HG03066 (cell line): ENCODE results near the gene DCP2.

Experiments
- ATAC-seq: cut with Tn5 transposase; IDR thresholded peaks from one replicate; pipeline ENCODE4 v1.9.1; 2021; ENCODE audit warnings: low read depth; ENCODE audit not compliant: unreplicated experiment

The DCP2 gene

DNA sequence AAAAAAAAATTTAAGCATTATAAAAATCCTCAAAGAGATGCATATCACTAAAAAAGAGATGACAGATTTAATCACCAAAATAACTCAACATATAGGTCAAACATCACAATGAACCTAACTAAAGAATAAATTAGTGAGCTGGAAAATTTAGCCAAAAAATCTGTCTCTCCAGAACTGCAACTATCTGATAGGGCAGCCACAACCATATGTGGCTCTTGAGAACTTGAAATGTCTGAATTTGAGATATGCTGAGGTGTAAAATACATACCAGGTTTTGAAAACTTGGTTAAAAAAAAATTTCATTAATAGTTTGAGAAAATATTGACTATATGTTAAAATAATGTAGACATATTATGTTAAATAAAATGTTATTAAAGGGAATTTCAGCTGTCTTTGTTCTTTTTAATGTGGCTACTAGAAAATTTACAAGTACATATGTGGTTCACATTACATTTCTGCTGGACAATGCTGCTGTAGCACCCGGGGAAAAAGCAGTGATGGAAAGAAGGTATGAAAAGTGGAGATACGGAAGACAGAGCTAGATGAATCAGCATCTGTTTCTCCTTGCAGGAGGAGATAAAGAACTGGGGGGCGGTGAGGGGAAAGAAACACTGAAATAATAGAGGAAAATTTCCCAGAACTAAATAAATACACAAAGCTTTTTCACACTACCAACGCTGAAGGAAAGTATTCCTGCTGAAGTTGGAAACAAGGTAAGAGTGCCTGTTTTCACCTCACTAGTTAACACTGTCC lies 66.1 kb downstream of the DCP2 start:
- ATAC-seq = no peak

GRCh38 chr5:113043491-113043931 lies 66.9 kb downstream of the DCP2 start:
- no peak for ATAC-seq

DNA sequence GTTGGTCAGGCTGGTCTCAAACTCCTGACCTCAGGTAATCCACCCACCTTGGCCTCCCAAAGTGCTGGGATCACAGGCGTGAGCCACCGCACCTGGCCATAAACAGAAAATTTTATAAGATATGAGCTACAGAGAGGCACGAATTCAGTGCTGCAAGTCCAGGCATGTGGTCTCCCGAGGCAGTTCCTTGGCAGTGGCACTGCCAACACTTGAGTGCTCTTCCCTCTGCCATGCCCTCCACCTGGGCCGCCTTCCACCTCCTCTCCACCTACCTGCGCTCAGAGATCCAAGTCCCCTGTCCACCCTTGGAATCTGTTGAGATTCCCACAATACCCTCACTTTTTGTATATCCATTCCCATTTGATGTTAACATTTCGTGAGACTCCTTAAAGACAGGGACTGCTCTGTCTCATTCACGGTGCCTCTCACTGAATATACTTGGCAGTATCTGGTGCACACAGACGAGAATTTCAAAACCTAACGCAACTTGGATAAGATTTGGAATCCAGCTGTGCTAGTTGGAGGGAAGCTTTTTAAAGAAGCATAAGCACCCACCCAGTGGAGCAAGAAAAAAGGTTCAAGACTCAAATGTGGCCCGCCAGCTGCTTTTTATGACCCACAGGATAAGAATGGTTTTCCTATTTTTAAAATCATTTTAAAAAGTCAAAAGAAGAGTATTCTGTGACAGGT lies 68.3 kb downstream of the DCP2 start:
- no peak for ATAC-seq

- ATAC-seq = no peak
Measured at GRCh38 chr5:113047234-113047633, 70.6 kb downstream of the DCP2 start.

GRCh38 chr5:113047733-113048652 lies 71.4 kb downstream of the DCP2 start:
- peak; percentile 81 for ATAC-seq

DNA sequence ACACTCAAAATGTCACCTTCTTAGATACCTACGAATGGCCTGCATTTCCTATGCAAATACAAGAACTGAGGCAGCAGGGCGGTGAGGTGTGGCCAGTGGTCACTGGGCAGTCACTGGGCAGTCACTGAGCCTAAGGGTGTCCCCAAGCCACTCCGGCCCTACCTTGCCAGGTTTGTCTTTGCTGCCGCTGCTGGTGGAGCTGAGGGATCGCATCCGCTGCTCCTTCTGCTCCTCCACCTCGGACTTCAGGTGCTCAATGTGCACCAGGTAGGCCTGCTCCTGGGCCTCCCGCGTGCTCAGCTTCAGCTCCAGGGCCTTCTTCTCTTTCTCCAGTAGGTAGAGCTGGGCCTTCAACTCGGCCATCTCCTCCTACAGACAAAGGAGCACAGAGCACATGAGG lies 72.3 kb downstream of the DCP2 start:
- no peak for ATAC-seq

DNA sequence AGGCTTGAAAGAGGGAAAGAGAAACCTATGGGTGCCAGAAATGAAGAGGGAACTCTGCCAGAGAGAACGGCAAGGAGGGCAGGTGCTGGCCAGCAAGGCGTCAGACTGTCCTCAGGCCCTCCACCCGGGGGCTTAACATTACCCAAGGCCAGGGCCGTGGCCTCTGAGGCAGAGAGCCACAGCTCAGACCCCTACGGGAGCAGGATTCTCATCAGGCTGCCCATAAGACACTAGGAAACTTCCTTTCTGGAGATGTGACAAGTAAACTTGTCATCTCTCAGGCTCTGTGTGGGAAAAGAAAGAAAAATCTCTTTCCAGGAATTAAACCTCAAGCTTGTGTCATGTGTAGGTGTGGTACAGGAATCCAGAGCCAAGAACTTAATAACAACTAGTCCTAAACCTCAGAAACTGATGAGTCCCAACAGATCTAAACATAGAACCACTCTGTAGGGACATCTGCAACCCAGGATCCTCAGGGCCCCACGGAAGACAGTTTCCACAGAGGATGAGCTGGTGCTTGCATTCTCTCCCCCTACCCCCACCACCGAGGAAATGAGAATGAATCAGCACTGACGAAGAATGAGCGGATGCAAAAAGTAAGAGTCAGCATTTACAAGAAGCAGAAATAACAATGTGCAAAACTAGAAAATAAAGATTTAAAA lies 74.3 kb downstream of the DCP2 start:
- ATAC-seq = no peak

GRCh38 chr5:113052041-113052795 lies 75.6 kb downstream of the DCP2 start:
- no peak for ATAC-seq

GRCh38 chr5:113053511-113053995 lies 77.0 kb downstream of the DCP2 start:
- ATAC-seq = no peak

DNA sequence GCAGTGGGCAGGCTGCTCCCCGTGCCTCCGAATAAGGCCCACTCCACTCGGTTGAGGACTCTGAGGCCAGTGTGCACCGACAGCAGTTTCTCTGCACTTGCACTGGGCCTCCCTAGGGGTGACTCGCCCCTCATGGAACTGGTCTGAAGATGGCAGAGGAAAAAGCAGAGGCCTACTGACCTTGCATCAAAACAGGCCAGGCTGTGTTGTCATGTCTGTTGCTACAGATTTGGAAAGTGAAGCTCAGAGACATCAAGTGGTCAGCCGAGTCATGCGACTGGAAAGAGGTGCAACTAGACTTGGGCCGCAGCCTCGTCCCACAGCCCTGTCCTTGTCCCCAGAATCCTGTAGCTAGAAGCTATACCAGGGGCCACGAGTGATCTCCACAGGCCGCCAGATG lies 78.3 kb downstream of the DCP2 start:
- ATAC-seq = no peak

DNA sequence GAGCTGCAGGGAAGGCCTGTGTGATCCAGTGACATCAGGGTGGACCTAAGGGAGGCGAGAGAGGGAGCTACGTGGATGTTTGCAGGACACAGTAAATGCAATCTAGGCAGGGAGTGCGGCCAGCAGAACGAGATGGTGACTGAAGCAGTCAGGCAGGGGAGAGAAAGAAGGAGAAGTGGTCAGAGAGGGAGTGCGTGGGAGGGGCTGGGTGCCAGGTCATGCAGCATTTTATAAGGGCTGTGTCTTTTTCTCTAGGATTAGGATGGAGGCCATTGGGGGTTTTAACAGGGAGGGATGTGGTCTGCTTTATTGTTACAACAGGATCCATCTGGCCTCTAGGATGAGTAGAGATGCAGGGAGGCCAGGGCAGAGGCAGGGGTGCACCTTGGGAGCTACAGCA lies 80.4 kb downstream of the DCP2 start:
- ATAC-seq = no peak

DNA sequence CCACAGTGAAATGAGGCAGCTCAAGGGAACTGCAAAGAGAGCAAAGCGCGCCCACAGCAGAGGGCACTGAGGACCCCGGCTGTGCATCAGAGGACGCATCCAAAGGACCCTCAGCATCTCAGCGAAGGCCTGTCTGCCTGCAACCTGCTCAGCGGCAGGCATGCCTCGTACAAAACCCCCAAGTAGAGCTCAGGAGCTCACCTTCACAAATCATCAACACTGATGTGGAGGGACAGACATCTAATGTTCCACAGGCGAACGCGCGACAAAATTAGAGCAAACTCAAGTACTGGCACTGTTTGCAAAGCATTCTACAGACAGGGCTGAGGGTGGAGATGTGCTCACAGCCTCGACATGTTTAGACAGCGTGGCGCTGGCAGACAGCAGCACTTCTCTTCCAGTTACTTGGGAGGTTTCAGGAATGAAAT lies 81.0 kb downstream of the DCP2 start:
- ATAC-seq = no peak

DNA sequence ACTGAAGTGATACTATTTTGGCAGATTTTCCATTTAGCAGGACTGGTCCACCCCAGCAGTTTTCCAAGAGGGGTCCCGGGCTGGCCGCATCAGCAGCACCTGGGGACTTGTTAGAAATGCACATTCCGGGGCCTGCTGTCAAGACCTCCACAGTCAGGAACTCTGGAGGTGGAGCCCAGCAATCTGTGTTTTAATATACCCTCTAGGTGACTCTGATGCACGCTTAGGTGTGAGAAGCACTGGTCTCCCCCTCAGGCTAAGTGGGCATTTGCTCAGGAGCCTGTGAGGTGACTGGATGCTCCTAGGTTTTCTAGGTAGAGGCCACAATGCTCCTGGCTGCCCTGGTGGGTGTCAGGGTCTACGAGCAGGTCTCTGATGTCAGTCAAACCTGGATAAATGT lies 81.7 kb downstream of the DCP2 start:
- ATAC-seq = no peak

DNA sequence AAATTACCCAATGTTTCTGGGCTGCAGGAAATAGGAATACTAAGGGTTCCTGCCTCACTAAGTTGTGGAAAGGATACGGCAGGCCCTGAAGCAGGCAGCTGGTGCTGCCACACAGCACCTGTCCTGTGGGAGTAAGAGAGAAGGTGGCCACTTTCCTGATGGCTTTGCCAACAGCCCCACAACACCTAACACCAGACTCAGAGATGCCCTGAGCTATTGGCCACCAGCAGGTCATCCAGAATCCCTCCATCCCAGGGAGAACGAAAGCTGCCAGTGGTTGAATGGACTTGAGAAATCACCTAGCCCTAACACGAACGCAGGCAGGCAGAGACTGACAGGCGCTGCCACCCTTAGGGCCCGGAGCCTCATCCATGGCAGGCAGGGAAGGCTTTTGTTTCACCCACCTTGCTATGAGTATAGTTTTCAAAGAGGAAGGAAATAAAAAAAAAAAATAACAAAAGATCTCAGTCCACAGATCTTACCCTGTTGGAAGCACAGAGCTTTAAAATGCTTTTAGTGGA lies 82.2 kb downstream of the DCP2 start:
- no peak for ATAC-seq

GRCh38 chr5:113059232-113060040 lies 82.8 kb downstream of the DCP2 start:
- no peak for ATAC-seq

DNA sequence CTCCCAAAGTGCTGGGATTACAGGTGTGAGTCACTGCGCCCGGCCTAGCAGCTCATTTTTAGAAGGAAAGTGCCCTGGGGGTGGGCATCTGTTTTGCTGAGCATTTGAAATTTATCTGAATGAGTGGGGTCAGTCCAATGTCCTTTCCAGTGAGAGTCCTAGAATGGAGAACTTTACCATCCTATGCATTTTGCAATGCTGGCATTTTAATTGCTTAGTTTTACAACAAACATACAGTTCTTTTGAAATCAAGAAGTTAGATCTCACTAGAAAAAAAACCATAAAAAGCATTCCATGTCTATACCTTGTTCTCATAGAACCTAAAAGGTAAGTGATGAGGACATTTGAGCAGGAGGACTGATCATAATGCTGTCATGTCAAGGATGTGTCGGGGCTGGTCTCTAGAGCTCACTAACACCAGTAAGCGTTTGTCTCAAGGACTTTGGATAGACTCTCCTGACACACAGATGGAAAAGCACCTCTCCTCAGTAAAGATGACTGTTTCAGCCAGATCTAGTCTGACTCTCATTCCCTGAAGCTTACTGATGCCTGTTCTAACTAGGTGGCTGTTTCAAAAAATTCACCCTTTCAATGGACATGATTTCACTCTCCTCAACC lies 83.9 kb downstream of the DCP2 start:
- no peak for ATAC-seq

GRCh38 chr5:113061846-113062780 lies 85.5 kb downstream of the DCP2 start:
- ATAC-seq = no peak
